ENCODE measurements around the gene ARL2BP.

Gene ARL2BP

GRCh38 chr16:57258226-57258909, 13.3 kb downstream of the ARL2BP start:
- H3K27me3 ChIP-seq (ENCODE audit: insufficient read depth, low read depth) = no peaks in the 10 kb centered on the region
- H3K4me2 ChIP-seq = no peak overlapping the region
- no peaks in the 10 kb centered on the region for H3K36me3 ChIP-seq (ENCODE audit: insufficient read depth)
- H3K9ac ChIP-seq = no peak overlapping the region
- TF ChIP-seq, protein P1, sequence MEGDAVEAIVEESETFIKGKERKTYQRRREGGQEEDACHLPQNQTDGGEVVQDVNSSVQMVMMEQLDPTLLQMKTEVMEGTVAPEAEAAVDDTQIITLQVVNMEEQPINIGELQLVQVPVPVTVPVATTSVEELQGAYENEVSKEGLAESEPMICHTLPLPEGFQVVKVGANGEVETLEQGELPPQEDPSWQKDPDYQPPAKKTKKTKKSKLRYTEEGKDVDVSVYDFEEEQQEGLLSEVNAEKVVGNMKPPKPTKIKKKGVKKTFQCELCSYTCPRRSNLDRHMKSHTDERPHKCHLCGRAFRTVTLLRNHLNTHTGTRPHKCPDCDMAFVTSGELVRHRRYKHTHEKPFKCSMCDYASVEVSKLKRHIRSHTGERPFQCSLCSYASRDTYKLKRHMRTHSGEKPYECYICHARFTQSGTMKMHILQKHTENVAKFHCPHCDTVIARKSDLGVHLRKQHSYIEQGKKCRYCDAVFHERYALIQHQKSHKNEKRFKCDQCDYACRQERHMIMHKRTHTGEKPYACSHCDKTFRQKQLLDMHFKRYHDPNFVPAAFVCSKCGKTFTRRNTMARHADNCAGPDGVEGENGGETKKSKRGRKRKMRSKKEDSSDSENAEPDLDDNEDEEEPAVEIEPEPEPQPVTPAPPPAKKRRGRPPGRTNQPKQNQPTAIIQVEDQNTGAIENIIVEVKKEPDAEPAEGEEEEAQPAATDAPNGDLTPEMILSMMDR (conservative IDR thresholded peaks at IDR 0.05; ENCODE audit: low read depth, low read length) = no peak
- H3K27ac ChIP-seq = no peak overlapping the region
- no peaks in the 10 kb centered on the region for H4K20me1 ChIP-seq (ENCODE audit: insufficient read depth)
- no peaks in the 10 kb centered on the region for H3K4me1 ChIP-seq (ENCODE audit: low read depth, poor library complexity, severe bottlenecking)
- no peak overlapping the region for H3K4me3 ChIP-seq (IDR thresholded peaks at IDR 0.05; ENCODE audit: insufficient read depth, low read depth, low read length)
- no peaks in the 10 kb centered on the region for H3K79me2 ChIP-seq (ENCODE audit: insufficient read depth, low read depth)
- no peak overlapping the region for H2AFZ ChIP-seq (ENCODE audit: low read depth)

- H4K20me1 ChIP-seq (ENCODE audit: insufficient read depth) = no peaks in the 10 kb centered on the region
- H3K27ac ChIP-seq = no peak overlapping the region
- no peak overlapping the region for H2AFZ ChIP-seq (ENCODE audit: low read depth)
- TF ChIP-seq, protein P1 (conservative IDR thresholded peaks at IDR 0.05; ENCODE audit: low read depth, low read length) = no peak
- H3K36me3 ChIP-seq (ENCODE audit: insufficient read depth) = no peaks in the 10 kb centered on the region
- H3K27me3 ChIP-seq (ENCODE audit: insufficient read depth, low read depth) = no peaks in the 10 kb centered on the region
- H3K79me2 ChIP-seq (ENCODE audit: insufficient read depth, low read depth) = no peaks in the 10 kb centered on the region
- no peak overlapping the region for H3K4me2 ChIP-seq
- H3K4me3 ChIP-seq (IDR thresholded peaks at IDR 0.05; ENCODE audit: insufficient read depth, low read depth, low read length) = no peak overlapping the region
- no peaks in the 10 kb centered on the region for H3K4me1 ChIP-seq (ENCODE audit: low read depth, poor library complexity, severe bottlenecking)
- no peak overlapping the region for H3K9ac ChIP-seq
These were observed 13.9 kb downstream of the ARL2BP start for GRCh38 chr16:57258910-57259475.

DNA sequence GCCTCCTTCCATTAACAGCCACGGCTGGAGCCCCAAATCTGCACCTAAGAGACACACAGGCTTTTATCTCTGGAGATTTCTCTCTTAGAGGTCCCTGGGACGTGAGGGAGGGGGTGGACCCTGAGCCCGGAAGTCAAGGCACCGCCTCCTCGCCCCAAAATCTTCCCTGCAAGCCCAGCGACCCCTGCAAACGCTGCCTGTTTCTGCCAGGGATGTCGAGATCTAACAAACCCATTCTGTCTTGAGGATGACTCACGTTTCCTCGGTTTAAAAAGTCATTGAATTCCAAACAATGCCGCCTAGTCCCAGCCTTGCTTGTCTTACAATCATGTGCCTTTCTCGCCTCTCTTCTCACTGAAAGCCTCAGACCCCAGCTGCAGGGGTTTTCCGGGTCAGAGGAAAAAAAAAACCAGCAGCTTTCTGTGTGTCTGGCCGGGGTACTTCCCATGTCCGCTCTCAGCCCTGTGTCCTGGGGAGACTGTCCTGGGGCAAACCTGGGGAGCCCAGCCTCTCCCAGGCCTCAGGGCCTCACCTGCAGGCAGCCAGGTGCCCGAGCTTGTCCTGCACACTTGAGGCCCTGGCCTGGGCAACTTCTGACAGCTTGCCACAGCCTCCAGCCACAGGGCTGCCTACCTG, 15.4 kb downstream of the ARL2BP start:
- H2AFZ ChIP-seq (ENCODE audit: low read depth) = no peak overlapping the region
- no peak overlapping the region for H3K27ac ChIP-seq
- no peak overlapping the region for H3K4me3 ChIP-seq (IDR thresholded peaks at IDR 0.05; ENCODE audit: insufficient read depth, low read depth, low read length)

GRCh38 chr16:57261806-57262205, 16.7 kb downstream of the ARL2BP start:
- Histone ChIP-seq H3K36me3 (ENCODE audit: insufficient read depth) (no peaks in the 10 kb centered on the region), H4K20me1 (ENCODE audit: insufficient read depth) (no peaks in the 10 kb centered on the region), H3K4me3 (IDR thresholded peaks at IDR 0.05; ENCODE audit: insufficient read depth, low read depth, low read length) (no peak overlapping the region), H3K4me2 (no peak overlapping the region), H3K4me1 (ENCODE audit: low read depth, poor library complexity, severe bottlenecking) (no peaks in the 10 kb centered on the region), H3K27me3 (ENCODE audit: insufficient read depth, low read depth) (no peaks in the 10 kb centered on the region), H3K79me2 (ENCODE audit: insufficient read depth, low read depth) (no peaks in the 10 kb centered on the region), H2AFZ (ENCODE audit: low read depth) (no peak overlapping the region), H3K27ac (no peak overlapping the region), H3K9ac (no peak overlapping the region)
- TF ChIP-seq, protein P1 (conservative IDR thresholded peaks at IDR 0.05; ENCODE audit: low read depth, low read length) = no peak

More for the DNA sequence above, 15.4 kb downstream of the ARL2BP start:
- H4K20me1 ChIP-seq (ENCODE audit: insufficient read depth) = no peaks in the 10 kb centered on the region
- no peaks in the 10 kb centered on the region for H3K27me3 ChIP-seq (ENCODE audit: insufficient read depth, low read depth)
- TF ChIP-seq, protein P1 (conservative IDR thresholded peaks at IDR 0.05; ENCODE audit: low read depth, low read length) = no peak
- H3K9ac ChIP-seq = no peak overlapping the region
- H3K79me2 ChIP-seq (ENCODE audit: insufficient read depth, low read depth) = no peaks in the 10 kb centered on the region
- no peak overlapping the region for H3K4me2 ChIP-seq
- no peaks in the 10 kb centered on the region for H3K36me3 ChIP-seq (ENCODE audit: insufficient read depth)
- no peaks in the 10 kb centered on the region for H3K4me1 ChIP-seq (ENCODE audit: low read depth, poor library complexity, severe bottlenecking)
